Activated CD8-positive, alpha-beta T cell treated with anti-CD3 and anti-CD28 coated beads, Interleukin-2, amount 10 ng/mL, durations not matched to agents 7 days and 5 days (primary cell): ENCODE results near the gene KCTD4. TPM values are rescaled to one million over a fixed set of nuclear protein-coding genes. Genes with fewer than 3 reads are reported as not detected.

Experiments
- ATAC-seq: fragments of 150-1000 bp; cut with Tn5 transposase; one replicate; pipeline ENCODE4 v1.10.0; 2021; ENCODE audit warnings: moderate library complexity
- CTCF ChIA-PET: fragments of 350-600 bp; sonication (Branson Sonifier 250); formaldehyde crosslinking; loops from one replicate; lab custom pipeline; 2021; ENCODE audit warnings: antibody characterized with exemption; lab: Charles Lee
- POLR2A ChIA-PET: fragments of 350-600 bp; sonication (Branson Sonifier 250); formaldehyde crosslinking; loops from one replicate; lab custom pipeline; 2021; ENCODE audit warnings: antibody characterized with exemption; lab: Charles Lee
- DNase-seq: peaks from one replicate; pipeline ENCODE4 v3.0.0-alpha.2; 2020
- H3K27ac Mint-ChIP-seq: one replicate; pipeline ENCODE4 v1.8.0; 2021; ENCODE audit warnings: mild to moderate bottlenecking, mixed read lengths
- H3K27me3 Mint-ChIP-seq: one replicate; pipeline ENCODE4 v1.8.0; 2021; ENCODE audit warnings: low read depth, mixed read lengths
- H3K36me3 Mint-ChIP-seq: one replicate; pipeline ENCODE4 v1.8.0; 2021; ENCODE audit warnings: low read depth, mixed read lengths
- H3K4me1 Mint-ChIP-seq: one replicate; pipeline ENCODE4 v1.8.0; 2021; ENCODE audit warnings: low read depth, mixed read lengths
- H3K4me3 Mint-ChIP-seq: one replicate; pipeline ENCODE4 v1.8.0; 2021; ENCODE audit warnings: mild to moderate bottlenecking, mixed read lengths
- H3K9me3 Mint-ChIP-seq: one replicate; pipeline ENCODE4 v1.8.0; 2022; ENCODE audit warnings: mixed read lengths; ENCODE audit not compliant: insufficient read depth
- total RNA-seq, 2 experiments: library from RNA; stranded (reverse); gene quantifications; one replicate each; pipeline ENCODE4 v1.2.3, GENCODE V29; 2021

The KCTD4 gene
- total RNA-seq, 2 experiments from 2014 or later, result not detected

GRCh38 chr13:45167611-45168554, 33.0 kb downstream of the KCTD4 start:
- ATAC-seq (no peak), DNase-seq (no peak)
- H3K9me3 Mint-ChIP-seq, result no peaks in the 10 kb centered on the region
- H3K36me3 Mint-ChIP-seq, result peaks cover 29% of the 10 kb centered on the region
- H3K4me3 Mint-ChIP-seq, result no peak overlapping the region
- no peaks in the 10 kb centered on the region for H3K4me1 Mint-ChIP-seq
- no peaks in the 10 kb centered on the region for H3K27me3 Mint-ChIP-seq
- ChIA-PET POLR2A (no interaction called here), CTCF (interaction anchor here (0.6 kb wide), 1 partner anchor 1901 kb away, joined by 4 read pairs; no protein-coding TSS in a partner anchor)
- H3K27ac Mint-ChIP-seq, result no peak overlapping the region

- Mint-ChIP-seq H3K27ac (no peak overlapping the region), H3K27me3 (no peaks in the 10 kb centered on the region), H3K9me3 (no peaks in the 10 kb centered on the region), H3K36me3 (peaks cover 22% of the 10 kb centered on the region), H3K4me1 (no peaks in the 10 kb centered on the region), H3K4me3 (no peak overlapping the region)
- no peak for ATAC-seq
- no peak for DNase-seq
- ChIA-PET POLR2A (no interaction called here), CTCF (no interaction called here)
These were observed 34.0 kb downstream of the KCTD4 start for GRCh38 chr13:45166858-45167257.

DNA sequence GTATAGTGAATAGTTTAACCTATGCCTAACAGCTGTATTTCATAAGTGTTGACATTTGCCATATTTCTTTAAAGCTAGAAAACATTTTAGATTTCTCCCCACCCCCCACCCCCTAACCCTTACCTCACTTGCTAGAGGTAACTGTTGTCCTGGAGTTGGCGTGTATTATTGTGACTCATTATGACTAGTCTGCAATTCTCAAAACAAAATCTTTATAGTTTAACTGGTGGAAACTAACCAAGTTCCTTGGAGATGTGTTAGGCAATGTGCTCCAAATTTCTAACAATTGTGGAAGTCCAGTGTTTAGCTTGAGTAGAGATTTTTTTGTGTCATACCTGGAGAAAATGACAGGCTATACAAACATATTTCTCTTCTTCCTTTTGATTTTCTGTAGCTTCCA, 38.0 kb downstream of the KCTD4 start:
- DNase-seq (no peak), ATAC-seq (no peak)
- Mint-ChIP-seq H3K9me3 (no peaks in the 10 kb centered on the region), H3K36me3 (peaks cover 33% of the 10 kb centered on the region), H3K4me3 (no peak overlapping the region), H3K27ac (no peak overlapping the region), H3K4me1 (no peaks in the 10 kb centered on the region), H3K27me3 (no peaks in the 10 kb centered on the region)
- CTCF ChIA-PET, result no interaction called here
- POLR2A ChIA-PET, result interaction anchor here (0.6 kb wide), 1 partner anchor 40 kb away, joined by 3 read pairs; no protein-coding TSS in a partner anchor

GRCh38 chr13:45162194-45162593, 38.7 kb downstream of the KCTD4 start:
- CTCF ChIA-PET, result no interaction called here
- POLR2A ChIA-PET, result no interaction called here
- ATAC-seq (no peak), DNase-seq (no peak)
- Mint-ChIP-seq H3K4me1 (no peaks in the 10 kb centered on the region), H3K36me3 (peaks cover 38% of the 10 kb centered on the region), H3K27ac (no peak overlapping the region), H3K4me3 (no peak overlapping the region), H3K9me3 (no peaks in the 10 kb centered on the region), H3K27me3 (no peaks in the 10 kb centered on the region)

DNA sequence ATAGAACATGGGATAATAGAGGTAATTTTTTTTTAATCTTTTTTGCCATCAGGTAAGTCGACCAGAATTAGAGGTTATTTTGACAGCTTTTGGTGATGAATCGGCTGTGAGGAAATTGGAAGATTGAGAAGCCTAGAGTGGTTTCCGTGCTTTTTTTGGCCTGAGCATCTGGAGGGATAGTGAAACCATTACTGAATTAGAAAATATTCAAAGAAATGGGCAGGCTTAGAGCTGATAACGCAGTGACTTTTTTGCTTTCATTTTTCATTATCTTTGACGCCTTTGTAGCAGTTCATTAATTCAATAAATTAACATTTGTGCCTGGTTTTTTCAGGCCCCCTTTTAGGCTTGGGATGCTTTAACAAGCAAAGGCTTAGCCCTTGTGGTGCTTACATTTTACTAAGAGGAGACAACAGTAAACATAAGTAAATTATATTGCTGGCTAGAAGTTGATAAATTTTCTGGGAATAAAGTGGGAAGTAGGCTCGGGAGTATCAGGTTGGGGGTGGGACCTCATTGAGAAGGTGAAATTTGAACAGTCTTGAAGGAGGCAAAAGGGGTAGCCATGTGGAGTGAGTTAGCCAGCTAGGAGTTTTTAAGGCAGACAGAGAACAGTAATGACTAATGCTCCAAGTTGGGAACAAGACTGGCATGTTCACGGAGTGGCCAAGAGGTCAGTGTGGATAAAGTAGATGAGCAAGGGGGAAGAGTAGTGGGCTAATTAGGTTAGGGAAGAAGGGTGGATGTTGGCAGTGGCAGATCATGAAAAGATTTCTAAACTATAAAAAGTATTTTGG, 44.1 kb downstream of the KCTD4 start:
- DNase-seq (no peak), ATAC-seq (no peak)
- ChIA-PET CTCF (no interaction called here), POLR2A (no interaction called here)
- Mint-ChIP-seq H3K4me1 (no peaks in the 10 kb centered on the region), H3K4me3 (no peak overlapping the region), H3K36me3 (peaks cover 52% of the 10 kb centered on the region), H3K9me3 (no peaks in the 10 kb centered on the region), H3K27me3 (no peaks in the 10 kb centered on the region), H3K27ac (no peak overlapping the region)

- no peak for ATAC-seq
- POLR2A ChIA-PET, result no interaction called here
- CTCF ChIA-PET, result no interaction called here
These were observed 50.9 kb downstream of the KCTD4 start for GRCh38 chr13:45149964-45150363.

GRCh38 chr13:45143346-45143751, 57.5 kb downstream of the KCTD4 start:
- no peak overlapping the region for H3K4me3 Mint-ChIP-seq
- H3K36me3 Mint-ChIP-seq, result peaks cover 14% of the 10 kb centered on the region
- H3K27ac Mint-ChIP-seq, result no peak overlapping the region
- ATAC-seq (no peak), DNase-seq (no peak)
- H3K9me3 Mint-ChIP-seq, result no peaks in the 10 kb centered on the region
- CTCF ChIA-PET, result interaction anchor here (0.6 to 1.8 kb wide), 2 partner anchors 96 to 1031 kb away, joined by 3 to 8 read pairs; no protein-coding TSS in a partner anchor
- H3K4me1 Mint-ChIP-seq, result peaks cover under 1% of the 10 kb centered on the region
- POLR2A ChIA-PET, result no interaction called here
- no peaks in the 10 kb centered on the region for H3K27me3 Mint-ChIP-seq

More at GRCh38 chr13:45149964-45150363, 50.9 kb downstream of the KCTD4 start:
- no peak for DNase-seq
- Mint-ChIP-seq H3K36me3 (peaks cover 19% of the 10 kb centered on the region), H3K4me1 (no peaks in the 10 kb centered on the region), H3K9me3 (no peaks in the 10 kb centered on the region), H3K4me3 (no peak overlapping the region), H3K27ac (no peak overlapping the region), H3K27me3 (no peaks in the 10 kb centered on the region)

Other genes with a start within 250 kb of the KCTD4 start
- 1 to 10 TPM; 6.0 to 6.1 TPM for gene NUFIP1, start 211.6 kb downstream of the KCTD4 start, total RNA-seq
- 10 to 100 TPM; 28.9 to 31.9 TPM for gene GPALPP1, start 211.5 kb downstream of the KCTD4 start, total RNA-seq
- 10 to 100 TPM; 18.8 to 19.6 TPM for gene GTF2F2, start 80.5 kb downstream of the KCTD4 start, total RNA-seq
- gene TPT1, start 140.1 kb upstream of the KCTD4 start, total RNA-seq, result 1,000 to 10,000 TPM; 3,981 to 4,076 TPM
- 10 to 100 TPM; 19.0 to 19.7 TPM for gene SLC25A30, start 217.3 kb upstream of the KCTD4 start, total RNA-seq